Measurements from ENCODE around the gene CDK13. TPM values are rescaled to one million over a fixed set of nuclear protein-coding genes. Genes with fewer than 3 reads are reported as not detected.
"Not testable (repeated sequence)": the region's sequence is repeated elsewhere in the genome, so short reads cannot be mapped to it uniquely, and the experiment has no call there.

Gene CDK13
- total RNA-seq, 1 experiment from 2014 or later = 64.6 TPM

- no peak for DNase-seq (ENCODE audit: low spot score)
Observed at GRCh38 chr7:40097728-40098127, 147.7 kb downstream of the CDK13 start.

DNA sequence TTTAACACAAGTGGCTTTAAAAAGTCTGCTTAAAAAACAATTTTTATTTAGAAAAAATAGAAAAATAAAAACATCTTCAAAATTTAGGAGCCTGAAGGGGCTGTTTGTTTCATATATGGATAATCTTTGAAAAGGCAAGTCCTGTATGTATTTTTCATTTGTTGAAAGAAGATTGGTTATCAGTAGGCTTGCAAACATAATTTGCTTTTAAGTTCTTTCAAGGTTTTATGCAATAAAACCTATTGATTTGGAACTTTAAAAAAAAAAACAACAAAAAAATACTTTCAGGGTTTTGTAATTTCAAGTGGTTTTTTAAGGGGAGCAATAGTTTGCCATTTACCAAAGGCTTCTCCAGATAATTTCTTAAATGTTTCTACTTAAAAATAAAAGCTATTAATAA, 148.8 kb downstream of the CDK13 start:
- DNase-seq (ENCODE audit: low spot score) = no peak

DNA sequence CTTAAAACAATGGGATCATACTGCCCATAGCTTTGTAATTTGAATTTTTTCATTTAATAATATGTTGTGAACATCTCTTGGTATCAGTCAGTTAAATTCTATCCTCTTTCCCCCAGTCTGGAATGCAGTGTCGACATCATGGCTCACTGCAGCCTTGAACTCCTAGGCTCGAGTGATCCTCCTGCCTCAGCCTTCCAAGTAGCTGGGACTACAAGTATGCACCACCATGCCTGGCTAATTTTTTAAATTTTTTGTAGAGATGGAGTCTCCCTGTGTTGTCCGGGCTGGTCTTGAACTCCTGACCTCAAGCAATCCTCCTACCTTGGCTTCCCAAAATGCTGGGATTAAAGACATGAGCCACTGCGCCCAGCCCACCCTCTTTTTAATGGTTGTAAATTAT, 149.8 kb downstream of the CDK13 start:
- DNase-seq (ENCODE audit: low spot score) = no peak

DNA sequence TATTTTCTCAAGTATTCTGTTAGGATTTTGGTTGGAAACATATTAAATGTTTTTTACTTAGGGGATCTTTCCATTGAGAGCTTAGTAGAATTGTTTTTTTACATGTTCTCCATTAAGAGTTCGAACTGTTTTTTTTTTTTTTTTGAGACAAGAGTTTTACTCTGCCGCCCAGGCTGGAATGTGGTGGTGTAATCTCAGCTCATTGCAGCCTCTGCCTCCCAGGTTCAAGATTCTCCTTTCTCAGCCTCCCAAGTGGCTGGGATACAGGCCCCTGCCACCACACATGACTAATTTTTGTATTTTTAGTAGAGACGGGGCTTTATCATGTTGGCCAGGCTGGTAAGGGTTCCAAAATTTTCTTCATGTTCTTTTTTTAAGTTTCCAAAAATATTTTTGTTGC, 151.1 kb downstream of the CDK13 start:
- DNase-seq (ENCODE audit: low spot score) = no peak

DNA sequence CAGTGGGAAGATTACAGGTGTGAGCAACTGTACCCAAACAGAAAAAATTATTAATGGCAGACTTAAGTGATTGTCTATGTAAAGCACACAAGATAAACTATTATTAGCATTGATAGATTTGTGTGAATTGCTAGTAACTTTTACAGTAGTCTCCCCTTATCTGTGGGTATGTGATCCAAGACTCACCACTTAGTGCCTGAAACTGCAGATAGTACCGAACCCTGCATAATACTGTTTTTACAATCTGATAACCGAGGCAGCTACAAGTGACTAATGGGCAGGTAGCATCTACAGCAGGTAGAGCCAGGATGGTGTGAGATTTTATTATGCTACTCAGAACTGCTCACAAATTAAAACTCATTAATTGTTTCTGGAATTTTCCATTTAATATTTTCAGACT, 152.8 kb downstream of the CDK13 start:
- DNase-seq (ENCODE audit: low spot score) = no peak

- no peak for DNase-seq (ENCODE audit: low spot score)
Observed at GRCh38 chr7:40105879-40106473, 155.9 kb downstream of the CDK13 start.

DNA sequence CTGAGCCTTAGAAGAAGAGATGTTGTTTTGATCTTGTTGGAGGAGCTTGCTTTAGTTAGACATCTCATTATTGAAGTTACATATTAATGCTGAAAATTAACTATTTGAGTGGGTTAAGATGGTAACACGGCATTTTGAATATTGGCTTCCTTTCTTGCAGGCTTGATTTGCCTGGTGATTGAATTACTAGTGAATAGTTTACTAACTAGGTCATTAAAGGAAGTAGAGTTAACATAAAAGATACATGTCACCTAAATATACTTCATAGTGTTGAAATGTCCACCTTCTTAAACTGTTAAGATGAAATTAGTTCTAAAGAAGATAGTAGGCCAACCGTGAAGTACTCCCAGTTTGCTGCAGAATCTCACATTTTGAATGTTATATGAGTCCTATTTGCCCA, 165.9 kb downstream of the CDK13 start:
- DNase-seq (ENCODE audit: low spot score) = no peak

- peak; percentile 25 for DNase-seq (ENCODE audit: low spot score)
Observed at GRCh38 chr7:40117199-40117598, 167.1 kb downstream of the CDK13 start.

- DNase-seq (ENCODE audit: low spot score) = not testable (repeated sequence)
Observed at GRCh38 chr7:40118201-40118600, 168.1 kb downstream of the CDK13 start.

- DNase-seq (ENCODE audit: low spot score) = no peak
Observed at GRCh38 chr7:40120020-40120419, 170.0 kb downstream of the CDK13 start.

GRCh38 chr7:40122100-40122939, 172.3 kb downstream of the CDK13 start:
- not testable (repeated sequence) for DNase-seq (ENCODE audit: low spot score)

DNA sequence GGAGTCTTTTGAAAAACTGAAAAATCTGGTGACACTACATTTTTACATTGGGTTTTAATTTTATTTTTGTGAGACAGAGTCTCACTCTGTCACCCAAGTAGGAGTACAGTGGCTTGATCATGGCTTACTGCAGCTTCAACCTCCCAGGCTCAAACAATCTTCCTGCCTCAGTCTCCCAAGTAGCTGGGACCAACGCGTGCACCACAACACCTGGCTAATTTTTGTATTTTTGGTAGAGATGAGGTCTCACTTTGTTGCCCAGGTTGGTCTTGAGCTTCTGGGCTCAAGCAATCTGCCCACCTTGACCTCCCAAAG, 172.8 kb downstream of the CDK13 start:
- DNase-seq (ENCODE audit: low spot score) = no peak

DNA sequence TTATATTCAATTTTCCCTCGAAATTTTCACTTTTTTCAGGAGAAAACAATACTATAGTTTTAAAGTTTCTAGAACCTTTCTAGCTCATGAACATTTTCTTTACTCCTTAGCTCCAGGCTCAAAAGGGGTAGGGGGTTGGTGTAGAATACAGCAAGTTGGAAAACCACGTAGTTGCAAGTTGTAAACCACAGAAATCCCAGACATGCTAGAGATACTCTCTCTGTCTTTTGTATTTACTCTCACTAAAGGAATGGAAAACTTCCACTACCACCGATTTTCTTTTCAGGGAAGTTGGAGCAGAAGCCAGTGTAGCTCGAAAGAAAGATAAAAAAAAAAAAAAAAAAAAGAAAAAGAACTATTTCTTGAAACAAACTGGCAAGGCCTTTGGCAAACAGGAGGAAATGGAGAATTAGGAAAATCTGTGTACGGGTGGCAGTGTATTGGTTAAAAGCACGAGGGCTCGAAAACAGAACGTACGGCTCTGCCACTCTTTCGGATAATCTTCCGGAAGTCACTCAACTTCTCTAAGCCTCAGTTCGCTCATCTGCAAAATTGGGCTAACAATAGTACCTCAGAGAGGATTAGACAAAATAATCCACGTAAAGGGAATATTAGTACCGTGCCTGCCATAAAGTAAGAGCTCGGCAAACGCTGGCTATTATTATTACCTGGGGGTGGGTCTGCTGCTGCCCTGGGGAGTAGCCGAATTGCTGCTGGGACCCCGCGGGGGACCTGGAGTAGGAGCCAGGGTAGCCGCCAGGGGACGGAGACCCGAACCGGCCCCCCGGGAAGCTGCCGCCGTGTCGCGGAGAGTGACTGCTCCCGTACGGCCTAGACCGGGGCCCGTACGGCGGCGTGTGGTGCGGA, 183.7 kb downstream of the CDK13 start:
- DNase-seq (ENCODE audit: low spot score) = peak; percentile 50

DNA sequence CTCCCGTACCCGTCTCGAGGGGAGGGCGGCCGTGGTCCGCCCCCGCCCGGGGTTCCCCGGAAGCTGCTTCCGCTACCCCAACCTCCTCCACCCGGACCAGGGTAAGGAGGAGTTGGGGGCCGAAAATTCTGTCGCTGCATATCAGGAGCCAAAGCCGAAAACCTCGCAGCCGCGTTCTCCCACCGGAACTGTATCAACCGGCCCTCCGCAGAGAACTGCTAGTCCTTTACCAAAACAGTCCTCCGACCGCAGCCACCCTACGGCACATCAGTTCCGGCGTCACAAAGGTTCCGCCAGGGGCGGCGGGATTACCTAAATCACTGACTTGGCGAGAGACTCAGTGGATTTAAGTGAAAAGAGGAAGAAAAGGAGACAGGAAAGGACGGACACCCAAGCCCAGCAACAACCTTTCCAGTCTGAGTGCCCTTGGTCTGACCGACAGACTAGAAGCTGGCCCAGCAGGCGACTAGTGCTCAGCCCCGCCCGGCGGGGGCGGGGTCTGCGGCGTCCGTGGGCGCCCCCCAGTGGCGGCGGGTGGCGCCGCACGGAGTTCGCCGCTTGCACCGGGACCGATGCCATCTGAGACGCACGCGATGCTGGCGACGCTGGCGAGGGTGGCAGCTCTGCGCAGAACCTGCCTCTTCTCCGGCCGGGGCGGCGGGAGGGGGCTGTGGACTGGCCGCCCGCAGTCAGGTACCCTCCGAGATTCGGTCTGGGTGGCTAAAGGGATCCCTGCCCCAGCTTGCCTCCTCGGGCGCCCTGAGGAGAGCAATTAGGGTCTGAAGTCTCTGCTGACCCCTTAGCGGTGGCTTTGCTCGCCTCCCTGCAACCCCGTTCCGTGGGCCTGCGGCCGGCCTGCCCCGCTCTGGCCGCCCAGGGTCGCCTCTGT, 184.6 kb downstream of the CDK13 start, which contains the start of the genes MPLKIP and SUGCT:
Gene MPLKIP, minus strand, starts transcription at position 195 of the 889 bp plus-strand sequence. Its CDS starts 55 bp downstream, at position 140.
Gene SUGCT, plus strand, starts transcription at position 578 of the 889 bp plus-strand sequence.
- DNase-seq (ENCODE audit: low spot score) = peak; percentile 96

- DNase-seq (ENCODE audit: low spot score) = no peak
Observed at GRCh38 chr7:40135317-40135610, 185.2 kb downstream of the CDK13 start.

DNA sequence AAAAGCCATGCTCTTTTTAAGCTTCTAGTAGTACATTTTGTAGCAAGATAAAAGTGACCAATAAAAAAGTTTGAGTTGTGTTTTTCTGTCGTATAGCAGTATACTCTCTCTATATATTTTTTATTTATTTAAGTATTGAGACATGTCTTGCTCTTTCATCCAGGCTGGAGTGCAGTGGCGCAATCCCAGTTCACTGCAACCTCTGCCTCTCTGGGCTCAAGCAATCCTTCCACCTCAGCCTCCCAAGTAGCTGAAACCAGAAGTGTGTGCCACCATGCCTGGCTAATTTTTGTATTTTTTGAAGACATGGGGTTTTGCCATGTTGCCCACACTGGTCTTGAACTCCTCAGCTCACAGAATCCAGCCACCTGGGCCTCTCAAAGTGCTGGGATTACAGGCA, 187.5 kb downstream of the CDK13 start:
- no peak for DNase-seq (ENCODE audit: low spot score)

DNA sequence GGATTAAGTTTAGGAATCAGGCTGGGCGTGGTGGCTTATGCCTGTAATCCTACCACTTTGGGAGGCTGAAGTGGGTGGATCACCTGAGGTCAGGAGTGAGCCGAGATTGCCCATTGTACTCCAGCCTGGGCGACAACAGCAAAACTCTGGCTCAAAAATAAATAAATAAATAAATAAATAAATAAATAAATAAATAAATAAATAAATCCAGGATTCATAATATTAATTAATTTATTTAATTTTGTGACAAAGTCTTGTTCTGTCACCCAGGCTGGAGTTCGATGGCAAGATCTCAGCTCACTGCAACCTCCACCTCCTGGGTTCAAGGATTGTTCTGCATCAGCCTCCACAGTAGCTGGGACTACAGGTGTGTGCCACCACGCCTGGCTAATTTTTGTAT, 188.9 kb downstream of the CDK13 start:
- DNase-seq (ENCODE audit: low spot score) = no peak

DNA sequence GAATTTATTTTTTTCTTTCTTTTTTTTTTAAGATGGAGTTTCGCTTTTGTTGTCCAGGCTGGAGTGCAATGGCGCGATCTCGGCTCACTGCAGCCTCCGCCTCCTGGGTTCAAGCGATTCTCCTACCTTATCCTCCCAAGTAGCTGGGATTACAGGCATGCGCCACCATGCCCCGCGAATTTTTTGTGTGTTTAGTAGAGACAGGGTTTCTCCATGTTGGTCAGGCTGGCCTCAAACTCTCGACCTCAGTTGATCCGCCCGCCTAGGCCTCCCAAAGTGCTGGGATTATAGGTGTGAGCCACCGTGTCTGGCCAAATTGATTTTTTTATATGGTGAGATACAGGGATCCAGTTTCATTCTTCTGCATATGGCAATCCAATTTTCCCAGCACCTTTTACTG, 189.8 kb downstream of the CDK13 start:
- DNase-seq (ENCODE audit: low spot score) = not testable (repeated sequence)

GRCh38 chr7:40141916-40142315, 191.9 kb downstream of the CDK13 start:
- peak; percentile 16 for DNase-seq (ENCODE audit: low spot score)

GRCh38 chr7:40145596-40146130, 195.6 kb downstream of the CDK13 start:
- not testable (repeated sequence) for DNase-seq (ENCODE audit: low spot score)

Data from HT-29 (cell line).